ENCODE results near the gene MYH7.

MYH7 gene

DNA sequence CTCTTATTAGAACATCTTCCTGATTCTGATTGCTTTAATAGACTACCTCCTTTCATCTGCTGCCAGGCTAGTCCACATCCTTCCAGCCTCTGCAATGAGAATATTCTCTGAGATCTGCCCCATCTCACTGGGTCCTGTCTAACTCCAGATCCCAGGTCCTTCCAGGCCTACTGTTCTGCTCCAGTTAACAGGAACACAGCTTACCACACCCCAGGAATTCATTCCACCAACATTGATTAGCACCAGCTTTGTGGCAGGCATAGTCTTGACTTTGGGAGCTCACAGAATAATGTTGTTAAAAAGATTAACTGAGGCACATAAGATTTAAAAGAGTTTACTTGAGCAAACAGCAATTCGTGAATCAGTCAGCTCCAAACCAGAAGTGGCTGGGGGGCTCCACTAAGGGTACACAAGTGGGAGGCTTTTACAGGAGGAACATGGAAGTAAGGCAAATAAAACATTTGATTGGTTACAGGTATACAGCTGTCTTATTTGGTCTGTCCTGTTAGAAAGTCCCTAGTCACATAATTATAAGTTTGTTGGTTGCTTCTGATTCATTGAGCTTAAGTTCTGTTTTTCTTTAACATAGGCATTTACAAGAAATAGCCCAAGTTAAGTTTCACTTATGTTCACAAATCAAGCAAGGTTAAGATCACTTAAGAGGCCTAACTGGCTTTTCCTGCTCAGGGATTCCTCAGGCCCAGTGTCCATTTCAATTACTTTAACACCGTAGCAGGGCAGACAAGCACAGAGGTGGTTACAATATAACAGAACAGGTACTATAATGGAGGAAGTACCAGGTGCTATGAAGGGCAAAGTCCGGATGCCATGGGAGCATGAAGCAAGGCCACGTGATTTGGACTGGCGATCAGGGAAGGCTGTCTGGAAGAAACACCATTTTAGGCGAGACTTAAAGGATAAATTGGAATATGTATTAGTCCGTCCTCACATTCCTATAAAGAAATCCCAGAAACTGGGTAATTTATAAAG, 12.2 kb upstream of the MYH7 start:
- DNase-seq = no peak

DNA sequence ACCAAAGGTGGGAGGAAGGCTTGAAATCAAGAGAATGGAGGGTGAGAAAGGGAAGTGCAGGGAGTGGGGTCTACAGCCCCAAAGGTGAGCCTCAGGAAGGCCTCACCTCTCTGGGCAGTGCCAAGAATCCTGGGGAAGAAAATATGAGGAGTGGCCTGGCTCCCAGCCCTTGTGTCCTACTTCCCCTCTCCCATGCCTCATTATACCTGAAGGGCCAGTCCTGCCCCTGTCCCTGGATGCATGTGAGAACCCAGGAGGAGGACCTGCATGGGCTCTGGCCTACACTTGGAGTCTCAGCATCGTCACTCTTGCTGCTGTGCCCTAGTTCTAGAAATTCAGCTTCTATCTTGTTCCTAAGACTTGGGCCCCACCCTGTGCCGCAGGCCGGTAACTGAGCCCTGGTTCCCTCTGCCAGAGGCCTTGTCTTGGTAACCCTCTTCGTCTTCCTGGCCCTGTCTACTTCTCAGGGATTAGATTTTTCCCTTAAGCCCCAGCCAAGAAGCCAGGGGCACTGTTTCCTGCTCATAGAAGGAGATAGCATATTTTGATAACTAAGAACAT, 10.9 kb upstream of the MYH7 start:
- no peak for DNase-seq

DNA sequence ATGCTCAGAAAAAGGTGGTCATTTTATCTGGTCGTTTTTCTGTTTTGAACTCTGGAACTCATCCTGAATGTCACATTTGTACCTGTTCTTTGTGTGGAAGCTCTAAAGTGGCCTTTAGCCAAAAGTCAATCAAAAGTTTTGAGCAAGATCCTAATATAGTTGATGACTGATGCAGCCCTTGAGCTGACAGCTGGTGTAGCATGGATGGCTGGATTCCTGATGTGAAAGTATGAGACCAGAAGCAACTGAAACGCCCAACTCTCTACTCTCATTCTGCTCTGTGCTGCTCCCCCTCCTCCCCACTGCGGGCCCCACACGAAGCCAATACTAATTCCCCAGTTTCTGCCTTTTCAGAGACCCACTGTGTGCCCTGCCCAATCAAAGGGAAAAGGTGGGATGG, 10.3 kb upstream of the MYH7 start:
- no peak for DNase-seq

DNA sequence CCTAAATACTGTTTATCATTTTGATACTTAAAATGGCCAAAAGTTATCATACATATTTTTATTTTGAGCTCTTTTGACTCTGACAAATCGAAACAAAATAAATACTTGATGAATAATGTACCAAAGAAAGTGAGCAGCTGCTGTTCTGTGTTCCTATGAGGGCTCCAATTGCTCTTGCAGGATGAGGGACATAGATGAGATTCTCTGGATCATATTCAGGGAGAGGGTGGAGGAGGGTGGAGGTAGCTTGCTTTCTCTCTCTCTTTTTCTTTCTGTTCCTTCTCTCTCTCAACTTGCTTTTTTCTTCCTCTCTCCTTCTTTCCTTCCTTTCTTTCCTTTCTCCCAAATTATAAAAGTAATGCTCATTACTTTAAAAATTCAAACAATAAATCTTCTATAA, 8.9 kb upstream of the MYH7 start:
- no peak for DNase-seq

DNA sequence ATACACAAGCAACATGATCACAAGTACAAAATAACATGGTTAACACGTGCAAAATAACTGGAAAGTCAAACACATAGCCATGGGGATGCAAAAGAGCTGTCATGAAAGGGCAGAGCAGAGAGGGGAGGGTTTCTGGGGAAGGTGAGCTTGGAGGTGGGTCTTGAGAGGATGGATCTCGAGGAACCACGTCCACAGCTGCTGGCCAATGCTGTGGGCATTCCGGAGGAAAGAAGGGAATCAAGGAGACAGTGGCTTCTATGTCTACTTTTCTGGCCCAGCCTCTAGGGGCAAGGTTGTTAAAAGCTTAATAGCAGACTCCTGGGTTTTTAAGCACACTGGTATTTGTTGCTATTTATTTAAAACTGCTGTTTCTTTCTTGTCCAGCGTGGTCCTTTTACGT, 8.4 kb upstream of the MYH7 start:
- no peak for DNase-seq

DNA sequence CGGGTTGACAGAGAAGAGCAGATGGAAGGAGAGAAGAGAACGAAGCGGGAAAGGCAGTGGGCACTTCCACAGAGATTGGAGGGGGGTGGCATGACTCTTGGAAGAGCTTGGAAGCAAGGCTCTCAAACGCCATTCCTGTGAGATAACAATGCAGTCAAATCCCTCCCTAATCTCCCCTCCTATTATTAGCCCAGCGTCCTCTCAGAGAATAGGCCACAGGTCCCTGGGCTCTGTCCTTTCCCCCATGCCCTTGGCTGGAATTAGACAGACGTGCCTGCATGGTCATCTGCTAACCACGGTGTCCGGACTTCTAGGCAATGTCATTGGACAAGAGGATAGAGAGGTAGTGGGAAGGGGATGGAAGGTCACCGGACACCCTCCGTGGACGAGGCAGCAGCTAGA, 8.0 kb upstream of the MYH7 start:
- DNase-seq = no peak

DNA sequence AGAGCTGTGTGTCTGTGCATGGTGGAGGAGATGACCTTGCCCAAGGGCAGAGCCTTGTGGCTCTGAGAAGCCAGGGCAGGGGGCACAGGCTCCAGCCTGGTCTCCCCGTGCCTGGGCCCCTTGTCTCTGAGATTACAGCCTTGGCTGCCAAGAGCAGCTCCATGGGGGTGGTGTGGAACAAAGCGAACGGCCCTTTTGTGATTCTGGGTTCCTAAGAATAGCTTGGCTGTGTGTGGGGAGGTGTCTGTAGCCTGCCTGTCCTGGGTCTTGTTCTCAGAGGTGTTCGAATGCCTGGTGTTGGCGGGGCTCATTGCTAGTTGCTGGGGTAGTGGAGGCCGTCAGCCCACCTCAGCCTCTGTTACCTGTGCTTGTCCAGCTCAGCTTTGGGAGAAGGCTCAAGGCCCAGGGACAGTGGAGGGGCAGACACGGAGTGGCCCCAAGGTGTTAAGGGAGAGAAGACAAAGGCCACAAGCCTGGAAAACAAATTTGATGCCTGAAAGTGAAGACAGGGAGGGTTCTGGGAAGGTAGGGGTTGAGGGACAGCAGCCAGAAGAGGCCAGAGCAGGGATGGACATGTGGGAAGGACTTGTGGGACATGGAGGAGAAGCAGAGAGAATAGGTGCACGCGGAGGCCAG, 7.4 kb upstream of the MYH7 start:
- no peak for DNase-seq

DNA sequence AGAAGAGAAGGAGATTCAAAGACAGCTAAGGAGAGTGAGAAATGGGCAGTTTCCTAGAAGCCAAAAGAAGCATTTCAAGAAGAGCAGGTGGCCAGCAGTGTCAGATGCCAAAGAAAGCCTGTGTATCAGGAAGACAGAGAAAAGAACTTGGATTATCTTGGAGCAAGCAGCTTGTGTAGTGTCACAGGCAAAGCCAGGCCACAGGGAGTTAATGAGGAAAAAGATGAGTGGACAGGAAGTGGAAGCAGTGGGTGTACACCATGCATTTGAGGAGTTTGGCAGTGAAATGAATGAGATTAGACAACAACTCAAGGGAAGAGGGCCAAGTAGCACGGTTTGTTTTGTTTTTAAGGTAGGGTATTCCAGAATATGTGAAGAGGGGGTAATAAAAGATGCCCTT, 5.6 kb upstream of the MYH7 start:
- no peak for DNase-seq

DNA sequence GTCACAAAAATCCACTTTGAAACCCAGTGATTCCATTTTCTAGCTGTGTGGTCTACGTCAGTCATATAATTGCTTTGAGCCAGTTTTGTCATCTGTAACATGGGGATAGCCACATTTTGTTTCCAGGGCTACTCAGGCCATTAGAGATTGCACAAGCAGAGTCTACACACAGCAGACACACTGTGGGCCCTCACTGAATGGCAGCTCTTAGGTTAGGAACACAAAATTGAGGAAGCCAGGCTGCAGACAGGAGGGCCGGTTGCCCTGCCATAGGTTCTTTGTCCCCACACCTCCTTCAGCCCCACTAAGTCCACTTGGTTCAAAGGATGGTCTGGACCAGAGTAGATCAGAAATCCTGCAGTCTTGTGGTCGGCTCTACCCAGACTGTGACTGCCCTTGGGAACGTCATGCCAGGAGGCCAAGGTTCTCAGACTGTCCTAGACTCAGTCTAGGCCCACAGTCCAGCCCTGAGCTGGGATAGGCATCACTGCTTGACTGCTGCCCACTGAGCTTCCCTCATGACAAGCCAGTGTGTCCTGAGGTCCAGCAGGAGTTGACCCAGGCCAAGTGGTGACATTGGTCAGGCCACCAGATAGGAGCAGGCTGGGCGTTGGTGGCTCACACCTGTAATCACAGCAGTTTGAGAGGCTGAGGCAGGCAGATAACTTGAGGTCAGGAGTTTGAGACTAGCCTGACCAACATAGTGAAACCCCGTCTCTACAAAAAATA, 3.8 kb upstream of the MYH7 start:
- DNase-seq = no peak

DNA sequence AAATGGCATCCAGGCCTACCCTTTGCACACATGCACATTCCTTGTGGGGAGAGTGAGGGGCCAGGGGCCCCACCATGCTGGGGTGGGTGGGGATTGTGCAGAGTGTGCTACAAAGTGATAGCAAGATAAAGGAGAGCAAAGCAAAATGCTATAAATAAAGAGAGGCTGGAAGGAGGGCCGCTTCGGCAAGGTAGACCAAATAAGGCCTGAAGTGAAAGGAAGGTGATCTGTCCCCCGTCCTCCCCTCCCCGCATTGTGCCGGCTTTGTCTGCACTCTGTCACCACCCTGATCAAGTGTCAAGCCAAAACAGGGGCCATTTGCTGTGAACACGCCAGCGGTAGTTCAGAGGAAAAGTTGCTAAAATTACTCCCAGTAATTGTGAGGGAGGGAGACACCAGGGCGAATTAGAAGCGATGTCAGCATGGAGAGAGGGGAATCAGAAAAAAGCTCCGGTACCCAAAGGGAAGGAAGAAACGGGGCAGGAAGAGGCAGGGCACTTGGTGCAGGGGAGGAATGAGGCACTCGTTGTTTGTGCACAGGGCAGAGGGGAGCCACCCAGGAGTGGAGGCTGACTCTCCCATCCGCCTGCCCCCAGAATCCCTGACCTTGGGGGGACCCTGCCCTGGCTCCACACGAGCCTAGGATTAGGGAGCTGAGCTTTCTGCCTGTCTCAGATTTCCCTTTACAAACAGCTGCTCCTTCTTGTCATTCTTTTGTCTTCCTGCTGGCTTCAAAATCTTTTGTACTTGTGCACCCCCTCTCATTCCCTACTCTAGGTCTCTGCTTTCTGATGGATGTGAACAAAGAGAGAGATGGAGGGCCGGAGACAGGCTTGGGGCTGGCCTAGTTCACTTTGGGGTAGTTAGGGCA, 2.9 kb upstream of the MYH7 start:
- no peak for DNase-seq

DNA sequence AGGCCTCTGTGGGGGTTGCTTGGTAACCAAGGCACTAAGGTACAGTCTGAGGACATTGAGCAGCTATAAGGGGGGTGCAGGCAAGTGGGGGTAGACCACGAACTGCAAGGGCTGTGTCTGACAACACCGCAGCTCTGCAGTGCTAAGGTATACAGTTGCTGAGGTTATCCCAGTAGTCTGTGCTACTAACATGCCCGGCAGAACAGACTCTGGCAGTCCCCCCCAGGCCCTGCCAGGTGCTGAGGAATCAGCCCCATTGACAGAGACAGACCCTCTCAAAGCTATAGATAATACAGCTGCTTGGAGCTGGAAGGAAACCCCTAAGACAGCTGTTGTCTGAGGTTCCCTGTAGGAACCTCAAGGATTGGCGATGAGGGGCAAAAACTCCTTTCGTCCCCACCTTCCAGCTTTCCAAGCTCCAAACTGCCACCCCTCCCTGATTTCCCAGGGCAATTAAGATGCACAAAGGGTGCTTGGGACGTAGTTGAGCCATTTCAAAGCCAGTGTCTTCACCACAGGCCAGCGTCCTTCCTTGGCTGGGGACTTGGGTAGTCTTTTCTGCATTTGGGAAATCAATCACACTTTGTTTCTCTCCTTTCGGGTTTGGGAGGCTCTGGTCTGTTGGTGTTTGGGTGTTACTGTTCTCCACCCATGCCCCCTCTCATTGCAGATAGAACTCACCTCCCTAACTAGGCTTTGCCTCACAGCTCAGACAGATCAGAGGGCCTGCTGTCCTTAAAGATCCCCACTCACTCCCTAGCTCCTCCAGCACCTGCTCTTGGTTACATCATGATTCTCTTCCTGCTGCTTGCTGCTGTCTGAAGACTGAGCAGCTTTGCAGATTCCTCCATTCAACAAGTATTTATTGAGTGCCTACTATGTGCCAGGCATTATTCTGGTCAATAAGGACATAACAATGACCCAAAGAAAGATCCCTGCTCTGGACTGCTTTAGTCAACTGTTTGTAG, 2.0 kb upstream of the MYH7 start:
- no peak for DNase-seq

DNA sequence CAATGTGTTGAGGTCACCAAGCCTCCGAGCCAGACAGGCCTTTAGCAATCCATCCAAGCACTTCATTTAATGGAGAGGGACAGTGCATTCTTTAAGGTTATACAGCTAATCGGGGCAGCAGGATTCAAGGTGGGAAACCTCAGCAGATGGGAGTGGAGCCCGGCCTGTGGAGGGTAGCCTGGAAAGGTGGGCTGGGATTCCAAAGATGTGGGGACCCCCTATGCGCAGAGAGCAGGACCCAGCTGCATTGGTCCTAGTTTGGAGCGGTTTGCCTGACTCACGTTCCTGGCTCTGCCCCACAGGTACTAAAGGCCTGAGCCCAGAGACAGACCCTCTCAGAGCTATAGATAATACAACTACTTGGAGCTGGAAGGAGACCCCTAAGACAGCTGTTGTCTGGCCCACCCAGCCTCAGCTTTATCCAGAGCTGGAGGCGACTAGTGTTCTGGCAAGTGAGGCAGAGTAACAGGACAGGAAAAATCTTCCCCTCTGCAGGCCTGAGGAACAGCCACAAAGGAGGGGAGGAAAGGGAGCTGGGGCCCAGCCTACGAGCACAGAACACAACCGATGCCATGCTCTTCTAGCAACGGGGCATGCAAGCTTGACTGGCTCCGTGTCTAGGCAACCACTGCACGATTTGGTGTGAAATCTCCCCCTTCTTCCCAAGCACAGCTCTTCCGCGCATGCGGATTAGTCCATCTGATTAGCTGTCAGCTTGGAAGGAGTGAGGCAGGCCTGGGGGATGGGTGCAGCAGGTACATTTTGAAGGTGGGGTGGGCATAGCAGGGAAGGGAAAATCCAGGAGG, 1.1 kb upstream of the MYH7 start:
- no peak for DNase-seq

DNA sequence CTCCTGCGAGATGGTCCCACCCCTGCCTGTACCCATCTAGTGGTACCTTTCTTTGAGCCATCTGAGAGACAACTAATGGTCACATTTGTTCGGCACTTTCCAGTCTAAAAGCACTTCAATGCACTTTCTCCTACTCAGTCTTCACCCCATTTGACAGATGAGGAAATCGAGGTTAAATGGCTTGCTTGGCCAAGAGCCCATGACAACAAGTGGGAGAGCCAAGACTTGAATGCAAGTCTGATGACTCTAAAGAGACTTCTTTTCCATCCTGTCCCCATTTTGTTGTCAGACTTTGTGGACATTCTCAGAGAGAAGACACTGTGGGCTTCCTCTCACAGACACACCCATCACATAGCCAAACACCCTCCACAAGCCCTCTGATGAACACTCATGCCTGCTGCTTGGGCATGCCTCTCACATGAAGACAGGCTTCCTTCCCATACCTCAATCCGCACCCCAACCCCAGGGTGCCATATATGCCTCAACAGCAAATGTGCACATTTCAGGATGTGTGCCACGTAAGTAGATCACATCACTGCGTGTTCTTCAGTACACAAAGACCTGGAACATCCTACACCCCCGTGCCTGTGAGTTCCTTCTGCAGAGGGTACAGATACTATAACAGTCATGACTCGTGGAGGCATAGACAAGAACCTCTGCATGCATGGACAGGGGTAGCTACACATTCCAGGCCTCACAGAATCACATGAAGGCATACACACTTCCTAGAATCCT, 805 bp downstream of the MYH7 start:
- DNase-seq = no peak

DNA sequence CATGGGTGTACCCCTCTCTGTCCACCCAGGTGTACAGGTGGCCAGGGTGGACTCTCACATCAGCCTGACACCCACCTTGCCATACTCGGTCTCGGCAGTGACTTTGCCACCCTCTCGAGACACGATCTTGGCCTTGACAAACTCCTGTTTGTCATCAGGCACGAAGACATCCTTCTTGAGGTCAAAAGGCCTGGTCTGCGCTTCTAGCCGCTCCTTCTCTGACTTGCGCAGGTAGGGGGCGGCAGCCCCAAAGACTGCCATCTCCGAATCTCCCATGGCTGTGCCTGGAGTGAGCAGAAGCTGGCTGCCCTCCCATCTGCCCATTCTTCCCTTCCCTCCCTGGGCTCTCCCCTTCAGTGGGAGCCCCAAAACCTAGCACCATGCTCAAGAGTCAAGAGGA, 2.0 kb downstream of the MYH7 start:
- no peak for DNase-seq

DNA sequence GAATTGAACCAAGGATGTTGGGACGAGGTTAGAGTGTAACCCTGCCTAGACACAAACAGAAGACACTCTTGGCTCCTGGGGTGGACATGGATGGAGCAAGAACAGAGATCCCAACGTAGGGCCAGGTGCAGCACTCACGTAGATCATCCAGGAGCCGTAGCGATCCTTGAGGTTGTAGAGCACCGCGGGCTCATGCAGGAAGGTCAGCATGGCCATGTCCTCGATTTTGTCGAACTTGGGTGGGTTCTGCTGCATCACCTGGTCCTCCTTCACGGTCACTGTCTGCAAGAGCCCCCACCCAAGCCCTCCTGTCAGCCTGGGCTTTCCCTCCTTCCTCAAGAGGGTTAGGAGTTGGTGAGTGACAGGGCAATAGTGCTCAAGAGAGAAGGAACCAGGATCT, 2.5 kb downstream of the MYH7 start:
- DNase-seq = no peak

DNA sequence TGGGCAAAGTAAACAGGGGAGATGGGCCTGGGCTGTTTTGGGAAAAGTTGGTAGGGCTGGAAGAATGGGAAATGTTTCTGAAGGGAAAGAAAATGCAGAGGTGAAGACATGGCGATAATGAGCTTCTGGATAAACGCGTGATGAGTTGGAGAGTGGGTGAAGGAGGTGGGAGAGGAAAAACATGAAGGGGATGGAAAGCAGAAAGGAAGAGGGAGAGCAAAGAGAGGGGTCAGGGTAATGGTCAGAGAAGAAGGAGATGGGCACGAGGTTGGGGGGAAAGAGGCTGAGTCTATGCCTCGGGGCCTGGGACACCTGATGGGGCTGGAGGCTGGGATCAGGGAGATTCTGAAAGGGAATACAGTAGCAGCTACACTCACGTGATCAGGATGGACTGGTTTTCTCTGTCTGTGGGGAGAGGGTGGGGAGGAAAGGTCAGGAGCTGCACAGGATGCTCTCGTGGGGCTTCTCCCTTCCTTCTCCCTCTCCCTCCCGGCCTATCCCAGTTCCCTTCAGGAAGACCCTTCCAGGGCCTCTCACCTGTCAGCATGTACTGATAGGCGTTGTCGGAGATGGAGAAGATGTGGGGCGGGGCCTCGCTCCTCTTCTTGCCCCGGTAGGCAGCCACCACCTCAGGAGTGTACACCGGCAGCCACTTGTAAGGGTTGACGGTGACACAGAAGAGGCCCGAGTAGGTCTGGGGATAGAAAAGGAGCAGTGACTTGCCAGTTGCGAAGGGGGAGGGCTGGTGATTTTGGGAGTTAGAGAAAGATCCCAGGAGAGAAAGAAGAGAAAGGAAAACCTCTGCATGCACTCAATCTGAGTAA, 3.1 kb downstream of the MYH7 start:
- DNase-seq = no peak

DNA sequence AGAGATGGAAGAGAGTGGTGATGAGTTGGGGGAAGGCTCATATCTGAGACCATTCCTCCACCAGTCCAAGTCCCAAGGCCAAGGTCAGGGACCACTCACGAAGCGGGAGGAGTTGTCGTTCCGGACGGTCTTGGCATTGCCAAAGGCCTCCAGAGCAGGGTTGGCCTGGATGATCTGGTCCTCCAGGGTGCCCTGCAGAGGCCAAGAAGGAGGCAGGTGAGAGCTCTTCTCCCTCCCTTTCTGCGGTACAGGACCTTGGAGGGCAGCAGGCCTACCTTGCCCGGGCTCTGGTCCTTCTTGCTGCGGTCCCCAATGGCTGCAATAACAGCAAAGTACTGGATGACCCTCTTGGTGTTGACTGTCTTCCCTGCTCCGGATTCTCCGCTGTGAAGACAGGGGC, 4.0 kb downstream of the MYH7 start:
- no peak for DNase-seq

DNA sequence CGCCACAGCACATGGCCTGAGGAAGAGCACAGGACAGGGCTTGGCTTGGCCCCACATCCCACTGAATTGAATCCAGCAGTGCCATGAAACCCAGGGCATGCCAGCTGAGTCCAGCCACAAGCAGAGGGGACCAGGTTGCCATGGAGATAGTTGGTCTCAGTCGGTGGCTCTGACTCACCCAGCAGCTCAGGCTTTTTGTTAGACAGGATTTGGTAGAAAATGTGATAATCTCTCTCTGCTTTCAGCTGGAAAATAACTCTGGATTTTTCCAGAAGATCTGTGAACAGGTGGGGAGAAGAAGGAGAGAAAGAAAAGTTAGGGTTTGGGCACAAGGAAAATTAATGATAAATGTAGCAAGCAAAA, 4.8 kb downstream of the MYH7 start:
- peak; percentile 36 for DNase-seq
